ENCODE data around the gene ACVR2A.

ACVR2A gene

DNA sequence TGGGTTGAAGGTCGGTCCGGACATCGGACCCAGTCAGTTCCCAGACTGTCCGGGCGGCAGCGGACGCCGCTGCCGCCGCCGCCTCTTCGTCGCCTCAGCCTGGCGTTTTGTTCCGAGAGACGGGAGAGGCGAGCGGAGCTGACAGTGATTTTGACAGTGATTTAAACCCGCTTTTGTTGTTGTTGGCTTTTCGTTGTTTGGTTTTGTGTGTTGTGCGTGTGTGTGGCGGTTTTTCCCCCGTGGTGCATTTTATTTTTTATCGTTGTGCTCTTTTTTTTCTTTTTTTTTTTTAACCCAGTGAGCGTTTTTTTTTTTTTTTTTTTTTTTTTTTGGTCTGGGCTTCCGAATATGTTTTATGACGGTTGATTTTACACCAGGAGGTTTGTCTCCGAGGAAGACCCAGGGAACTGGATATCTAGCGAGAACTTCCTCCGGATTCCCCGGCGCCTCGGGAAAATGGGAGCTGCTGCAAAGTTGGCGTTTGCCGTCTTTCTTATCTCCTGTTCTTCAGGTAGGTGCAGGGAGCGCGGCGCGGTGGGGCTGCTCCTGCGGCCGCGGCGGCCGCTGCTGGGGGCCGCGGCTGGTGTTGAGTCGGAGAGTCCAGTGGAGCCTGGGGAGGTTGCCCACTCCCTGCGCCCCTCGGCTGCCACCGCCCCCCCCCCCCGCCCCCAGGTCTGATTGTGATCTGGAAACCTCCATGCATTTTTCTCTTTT, at the start of gene ACVR2A:
Gene ACVR2A (plus strand): TSS at position 333 of the 714 bp plus-strand sequence. CDS start 124 bp downstream, at position 457.
- in situ Hi-C loops (cut with HindIII; ENCODE audit: low sequenced_read_pairs) = no loop called here

DNA sequence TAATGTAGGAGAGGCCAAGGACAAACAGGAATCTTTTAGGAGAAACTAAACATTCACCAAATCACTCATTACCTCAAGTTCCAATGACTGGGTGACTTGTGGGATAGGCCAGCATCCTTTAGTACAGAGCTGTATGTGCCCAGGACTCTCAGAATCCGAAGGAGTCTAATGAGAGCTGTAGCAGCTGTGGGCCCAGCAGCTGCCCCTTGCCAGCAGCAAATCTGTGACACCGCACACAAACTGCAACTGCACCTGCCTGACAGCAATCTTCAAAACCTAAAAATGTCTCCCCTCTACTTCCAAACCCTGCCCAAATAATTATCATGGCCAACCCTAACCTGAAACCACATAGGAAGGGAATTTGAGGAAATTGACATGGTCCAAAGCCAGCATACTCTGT, 44.5 kb upstream of the ACVR2A start:
- in situ Hi-C loops (cut with HindIII; ENCODE audit: low sequenced_read_pairs) = no loop called here

GRCh38 chr2:147806846-147807245, 38.0 kb upstream of the ACVR2A start:
- in situ Hi-C loops (cut with HindIII; ENCODE audit: low sequenced_read_pairs) = no loop called here

DNA sequence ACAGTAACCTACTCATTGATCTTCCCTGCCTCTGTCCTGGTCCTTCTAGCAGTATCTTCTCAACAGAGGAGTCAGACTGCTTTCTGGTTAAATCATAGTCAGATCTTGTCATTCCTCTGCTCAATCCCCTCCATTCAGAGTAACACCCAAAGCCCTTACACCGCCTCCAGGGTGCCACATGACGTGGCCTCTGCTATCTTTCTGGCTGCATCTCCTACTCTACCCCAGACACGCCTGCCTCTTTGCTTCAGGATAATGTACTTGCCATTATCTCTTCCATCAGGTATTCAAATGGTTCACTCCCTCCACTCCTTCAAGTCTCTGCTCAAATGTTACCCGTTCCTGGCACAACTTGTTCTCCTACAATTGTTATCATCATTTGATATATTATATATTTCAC, 36.3 kb upstream of the ACVR2A start:
- in situ Hi-C loops (cut with HindIII; ENCODE audit: low sequenced_read_pairs) = no loop called here

DNA sequence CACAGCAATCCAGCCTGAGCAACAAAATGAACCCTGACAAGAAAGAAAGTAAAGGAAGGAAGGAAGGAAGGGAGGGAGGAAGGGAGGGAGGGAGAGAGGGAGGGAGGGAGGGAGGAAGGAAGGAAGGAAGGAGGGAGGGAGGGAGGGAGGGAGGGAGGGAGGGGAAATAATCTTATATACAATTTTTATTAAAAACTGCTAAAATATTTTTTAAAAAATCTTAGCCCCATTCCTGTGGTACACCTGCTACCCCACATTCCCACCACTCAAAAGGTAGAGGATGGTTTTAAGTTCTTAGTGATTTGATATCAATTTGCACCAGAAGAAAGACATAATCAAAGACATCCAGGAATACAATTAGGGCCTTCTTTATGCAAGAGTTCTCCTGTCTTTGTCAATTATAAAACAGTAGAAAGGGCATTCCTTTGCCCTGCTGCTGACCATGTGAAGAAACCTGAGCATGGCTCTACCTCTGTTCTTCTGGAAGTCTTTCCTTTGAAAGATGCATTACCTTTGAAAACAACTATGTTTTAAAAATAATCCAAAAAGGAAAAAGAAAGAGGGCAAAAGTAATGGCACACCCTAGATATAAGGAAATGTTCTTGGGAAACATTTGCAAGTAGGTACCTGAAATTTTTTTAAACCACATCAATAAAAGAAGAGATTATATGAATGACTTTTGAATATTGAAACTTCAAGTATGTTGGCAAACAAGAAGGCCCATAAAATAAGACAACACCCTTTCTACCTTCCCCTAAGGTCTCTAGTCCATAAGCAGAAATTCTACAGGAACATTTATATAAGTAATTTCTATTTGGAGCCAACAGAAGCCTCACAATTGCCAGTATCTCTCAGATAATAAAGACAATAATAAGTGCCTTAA, 33.7 kb upstream of the ACVR2A start:
- in situ Hi-C loops (cut with HindIII; ENCODE audit: low sequenced_read_pairs) = no loop called here

GRCh38 chr2:147818741-147819140, 26.1 kb upstream of the ACVR2A start:
- in situ Hi-C loops (cut with HindIII; ENCODE audit: low sequenced_read_pairs) = no loop called here

DNA sequence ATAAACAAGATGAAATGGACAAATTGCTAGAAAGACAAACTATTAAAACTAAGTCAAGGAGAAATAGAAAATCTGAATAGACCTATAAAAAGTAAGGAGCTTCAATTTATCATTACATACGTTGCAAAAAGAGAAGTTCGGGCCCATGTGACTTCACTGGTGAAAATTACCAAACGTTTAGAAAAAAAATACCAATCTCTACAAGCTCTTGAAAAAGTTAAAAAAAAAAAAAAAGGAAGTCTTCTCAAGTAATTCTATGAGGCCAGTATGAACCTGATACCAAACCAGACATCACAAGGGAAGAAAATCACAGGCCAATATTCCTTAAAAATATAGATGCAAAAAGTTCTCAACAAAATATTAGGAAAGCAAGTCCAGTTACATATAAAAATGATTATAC, 20.2 kb upstream of the ACVR2A start:
- in situ Hi-C loops (cut with HindIII; ENCODE audit: low sequenced_read_pairs) = no loop called here

- in situ Hi-C loops (cut with HindIII; ENCODE audit: low sequenced_read_pairs) = no loop called here
Observed at GRCh38 chr2:147826278-147827087, 18.3 kb upstream of the ACVR2A start.

DNA sequence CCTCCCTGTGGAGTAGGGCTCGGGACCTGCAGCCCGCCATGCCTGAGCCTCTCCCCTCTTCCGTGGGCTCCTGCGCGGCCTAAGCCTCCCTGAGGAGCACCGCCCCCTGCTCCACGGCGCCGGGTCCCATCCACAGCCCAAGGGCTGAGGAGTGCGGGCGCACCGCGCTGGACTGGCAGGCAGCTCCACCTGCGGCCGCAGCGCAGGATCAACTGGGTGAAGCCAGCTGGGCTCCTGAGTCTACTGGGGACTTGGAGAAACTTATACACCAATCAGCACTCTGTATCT, 17.8 kb upstream of the ACVR2A start:
- in situ Hi-C loops (cut with HindIII; ENCODE audit: low sequenced_read_pairs) = no loop called here

DNA sequence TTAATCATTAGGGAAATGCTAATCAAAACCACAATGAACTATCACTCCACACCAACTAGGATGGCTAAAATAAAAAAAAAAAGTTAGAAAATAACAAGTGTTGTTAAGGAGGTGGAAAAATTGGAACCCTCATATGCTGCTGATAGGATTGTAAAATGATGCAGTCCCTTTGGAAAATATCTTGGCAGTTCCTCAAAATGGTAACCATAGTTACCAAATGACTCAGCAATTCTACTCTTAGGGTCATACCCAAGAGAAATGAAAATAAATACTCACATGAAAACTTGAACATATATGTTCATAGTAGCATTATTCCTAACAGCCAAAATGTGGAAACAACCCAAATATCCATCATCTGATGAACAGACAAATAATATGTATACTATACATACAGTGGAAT, 15.7 kb upstream of the ACVR2A start:
- in situ Hi-C loops (cut with HindIII; ENCODE audit: low sequenced_read_pairs) = no loop called here

- in situ Hi-C loops (cut with HindIII; ENCODE audit: low sequenced_read_pairs) = no loop called here
Observed at GRCh38 chr2:147836099-147836498, 8.7 kb upstream of the ACVR2A start.

GRCh38 chr2:147843391-147843863, 1.4 kb upstream of the ACVR2A start:
- in situ Hi-C loops (cut with HindIII; ENCODE audit: low sequenced_read_pairs) = no loop called here

GRCh38 chr2:147843864-147844696, 749 bp upstream of the ACVR2A start:
- in situ Hi-C loops (cut with HindIII; ENCODE audit: low sequenced_read_pairs) = no loop called here

DNA sequence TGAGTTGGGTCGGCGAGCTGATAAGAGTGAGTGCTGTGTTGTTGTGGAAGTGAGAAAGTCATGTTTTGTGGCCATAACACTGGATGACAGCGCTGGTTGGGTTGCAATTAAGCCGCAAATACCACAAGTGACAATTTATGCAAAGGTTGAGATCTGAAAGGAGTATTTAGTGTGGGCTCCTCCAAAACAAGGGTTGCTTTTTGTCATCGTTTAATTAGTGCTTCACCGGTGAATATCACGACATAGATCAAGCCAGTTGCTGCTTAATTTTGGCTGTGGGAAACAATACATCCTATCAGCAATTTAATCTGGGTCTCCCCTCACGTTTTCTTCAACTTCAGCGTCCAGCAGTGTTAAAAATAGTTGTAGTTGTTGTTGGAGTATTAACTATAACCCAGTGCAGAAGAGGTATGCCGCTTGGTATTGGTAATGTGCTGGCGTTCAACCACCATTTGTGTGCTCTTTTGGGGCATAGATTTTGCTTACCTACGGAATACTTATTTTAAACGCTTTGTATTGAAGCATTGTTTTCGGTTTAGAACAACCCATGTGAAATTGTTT, 662 bp downstream of the ACVR2A start:
- in situ Hi-C loops (cut with HindIII; ENCODE audit: low sequenced_read_pairs) = no loop called here

DNA sequence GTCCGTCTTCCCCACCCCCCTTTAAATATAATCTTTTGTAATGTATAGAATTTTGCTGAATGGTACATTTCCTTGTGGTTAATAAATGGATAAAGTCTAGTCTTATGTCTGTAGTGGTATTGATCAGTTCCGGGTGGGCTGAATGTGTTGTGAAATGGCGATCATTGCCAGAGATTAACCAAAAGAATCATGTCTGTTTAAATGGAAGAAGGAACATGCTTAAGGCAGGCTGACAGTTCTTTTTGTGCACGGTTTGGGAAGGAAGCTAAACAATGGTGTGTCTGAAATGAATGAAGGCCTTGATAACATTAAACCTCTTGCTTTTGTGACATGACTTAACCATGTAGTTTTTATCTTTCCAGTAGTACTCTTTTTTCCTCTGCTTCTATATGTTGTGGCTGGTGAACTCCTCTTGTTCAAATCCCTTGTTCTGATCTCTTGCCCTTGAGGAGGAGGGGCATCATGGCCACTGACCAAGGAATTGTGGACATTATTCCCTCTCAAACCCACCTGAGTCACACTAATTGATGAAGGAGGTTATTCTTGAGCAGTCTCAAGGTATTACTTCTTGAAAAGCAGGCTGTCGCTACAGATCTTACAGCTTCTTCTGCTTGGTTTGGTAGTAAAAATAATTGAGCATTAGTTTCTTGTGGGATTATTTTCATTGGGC, 1.7 kb downstream of the ACVR2A start:
- in situ Hi-C loops (cut with HindIII; ENCODE audit: low sequenced_read_pairs) = no loop called here

DNA sequence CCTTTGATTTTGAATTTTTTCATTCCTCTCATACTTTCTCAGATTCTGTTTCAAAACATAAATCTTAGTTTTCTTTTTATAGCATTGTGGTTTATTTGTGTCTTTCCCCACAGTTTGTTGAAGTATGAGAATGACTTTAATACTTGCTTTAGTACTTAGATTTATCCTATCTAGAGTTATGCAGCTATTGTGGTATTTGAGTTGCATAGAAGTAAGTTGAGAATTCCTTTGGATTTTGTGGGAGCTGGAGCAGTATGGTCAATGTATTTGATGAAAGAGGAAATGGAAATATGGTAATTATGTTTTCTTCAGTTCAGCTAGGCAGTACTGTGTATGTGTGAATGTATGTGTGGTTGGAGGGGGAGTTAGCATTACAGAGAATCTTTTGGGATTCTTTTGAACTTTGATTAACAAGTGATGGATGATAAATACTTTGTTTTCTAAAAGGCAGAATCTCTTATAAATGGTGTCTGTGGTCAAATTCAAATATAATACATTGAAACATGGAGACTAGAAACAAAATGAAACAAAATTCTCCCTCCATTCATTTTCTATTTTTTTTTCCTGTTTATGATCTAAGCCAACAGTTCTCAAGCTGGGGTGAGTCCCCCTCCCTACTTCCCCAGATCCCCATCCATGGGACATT, 3.0 kb downstream of the ACVR2A start:
- in situ Hi-C loops (cut with HindIII; ENCODE audit: low sequenced_read_pairs) = no loop called here

- in situ Hi-C loops (cut with HindIII; ENCODE audit: low sequenced_read_pairs) = loop anchor here (10.0 kb wide), 1 partner anchor 384 kb away; no protein-coding TSS in a partner anchor
Observed at GRCh38 chr2:147850838-147851237, 6.0 kb downstream of the ACVR2A start.

DNA sequence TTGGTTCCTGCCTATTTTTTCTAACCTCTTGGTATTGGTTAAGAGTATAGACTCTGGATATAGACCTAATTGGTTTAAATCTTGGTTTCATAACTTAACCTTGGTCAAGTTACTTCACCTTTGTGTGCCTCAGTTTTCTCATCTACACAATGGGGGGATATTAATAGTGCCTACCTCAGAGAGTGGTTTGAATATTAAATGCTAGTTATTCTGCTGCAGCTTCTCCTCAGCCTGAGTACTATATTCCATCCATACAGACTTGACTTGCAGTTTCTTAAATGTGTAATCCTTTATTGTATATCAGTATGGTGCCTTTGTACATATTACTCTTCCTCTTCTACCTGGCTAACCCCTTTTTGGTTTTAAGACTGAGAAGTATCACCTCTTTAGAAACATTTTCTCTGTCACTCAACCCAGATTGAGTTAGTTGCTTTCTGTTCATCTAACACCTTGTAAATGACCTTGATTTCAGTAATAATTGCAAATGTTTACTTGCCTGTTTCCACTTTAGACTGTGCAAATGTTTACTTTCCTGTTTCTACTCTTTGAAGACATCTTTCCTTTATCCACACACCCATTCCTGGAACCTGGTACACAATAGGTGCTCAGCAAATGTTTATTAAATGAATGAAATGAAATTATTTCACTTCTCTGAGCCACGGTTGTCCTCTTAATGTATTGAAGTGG, 6.6 kb downstream of the ACVR2A start:
- in situ Hi-C loops (cut with HindIII; ENCODE audit: low sequenced_read_pairs) = loop anchor here (10.0 kb wide), 1 partner anchor 383 kb away; no protein-coding TSS in a partner anchor

Measured in endothelial cell of hepatic sinusoid (primary cell).